ENCODE results near the gene MYOD1.

DNA sequence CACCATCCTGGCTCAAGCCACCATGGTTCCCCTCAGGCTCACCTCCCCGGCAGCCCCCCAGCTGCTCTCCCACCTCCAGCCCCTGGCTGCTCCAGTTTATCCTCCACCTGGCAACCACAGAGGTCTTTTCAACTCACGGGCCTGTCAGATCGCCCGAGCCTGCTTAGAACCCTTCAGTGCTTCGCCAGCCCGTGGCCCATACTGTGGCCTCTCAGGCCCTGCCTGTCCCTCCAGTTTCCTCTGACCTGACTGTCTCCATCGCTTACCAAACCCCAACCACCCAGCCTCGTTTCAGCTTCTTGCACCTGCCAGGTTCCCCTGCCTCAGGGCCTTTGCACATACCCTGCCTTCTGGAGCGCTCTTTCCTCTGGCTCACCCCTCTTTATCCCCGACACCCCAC lies 22.1 kb downstream of the MYOD1 start:
- TF ChIP-seq FOXM1 (IDR thresholded peaks at IDR 0.05; ENCODE audit: borderline replicate concordance, low read depth) (no peak), CEBPB (IDR thresholded peaks at IDR 0.05) (no peak), EP300 (IDR thresholded peaks at IDR 0.05; ENCODE audit: borderline replicate concordance) (no peak), TAF1 (IDR thresholded peaks at IDR 0.05; ENCODE audit: low read depth) (no peak), YY1 (IDR thresholded peaks at IDR 0.05; ENCODE audit: low read depth) (no peak), CREB1 (IDR thresholded peaks at IDR 0.05; ENCODE audit: low read depth) (no peak), ZBTB7A (IDR thresholded peaks at IDR 0.05; ENCODE audit: low read depth) (no peak), TEAD4 (IDR thresholded peaks at IDR 0.05) (no peak), USF1 (IDR thresholded peaks at IDR 0.05) (no peak), MAX (IDR thresholded peaks at IDR 0.05) (no peak), TCF12 (IDR thresholded peaks at IDR 0.05; ENCODE audit: low read depth) (no peak)
- TF ChIP-seq, protein P1, sequence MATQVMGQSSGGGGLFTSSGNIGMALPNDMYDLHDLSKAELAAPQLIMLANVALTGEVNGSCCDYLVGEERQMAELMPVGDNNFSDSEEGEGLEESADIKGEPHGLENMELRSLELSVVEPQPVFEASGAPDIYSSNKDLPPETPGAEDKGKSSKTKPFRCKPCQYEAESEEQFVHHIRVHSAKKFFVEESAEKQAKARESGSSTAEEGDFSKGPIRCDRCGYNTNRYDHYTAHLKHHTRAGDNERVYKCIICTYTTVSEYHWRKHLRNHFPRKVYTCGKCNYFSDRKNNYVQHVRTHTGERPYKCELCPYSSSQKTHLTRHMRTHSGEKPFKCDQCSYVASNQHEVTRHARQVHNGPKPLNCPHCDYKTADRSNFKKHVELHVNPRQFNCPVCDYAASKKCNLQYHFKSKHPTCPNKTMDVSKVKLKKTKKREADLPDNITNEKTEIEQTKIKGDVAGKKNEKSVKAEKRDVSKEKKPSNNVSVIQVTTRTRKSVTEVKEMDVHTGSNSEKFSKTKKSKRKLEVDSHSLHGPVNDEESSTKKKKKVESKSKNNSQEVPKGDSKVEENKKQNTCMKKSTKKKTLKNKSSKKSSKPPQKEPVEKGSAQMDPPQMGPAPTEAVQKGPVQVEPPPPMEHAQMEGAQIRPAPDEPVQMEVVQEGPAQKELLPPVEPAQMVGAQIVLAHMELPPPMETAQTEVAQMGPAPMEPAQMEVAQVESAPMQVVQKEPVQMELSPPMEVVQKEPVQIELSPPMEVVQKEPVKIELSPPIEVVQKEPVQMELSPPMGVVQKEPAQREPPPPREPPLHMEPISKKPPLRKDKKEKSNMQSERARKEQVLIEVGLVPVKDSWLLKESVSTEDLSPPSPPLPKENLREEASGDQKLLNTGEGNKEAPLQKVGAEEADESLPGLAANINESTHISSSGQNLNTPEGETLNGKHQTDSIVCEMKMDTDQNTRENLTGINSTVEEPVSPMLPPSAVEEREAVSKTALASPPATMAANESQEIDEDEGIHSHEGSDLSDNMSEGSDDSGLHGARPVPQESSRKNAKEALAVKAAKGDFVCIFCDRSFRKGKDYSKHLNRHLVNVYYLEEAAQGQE (IDR thresholded peaks at IDR 0.05; ENCODE audit: low read depth): no peak

Data from Ishikawa (cell line).